GM12878 (cell line): Measurements from ENCODE around the gene TSPAN31. TPM values are rescaled to one million over a fixed set of nuclear protein-coding genes. Genes with fewer than 3 reads are reported as not detected.

Experiments
- ATAC-seq: fragments of 200-7000 bp; cut with Tn5 transposase; 3 replicates; pipeline ENCODE4 v1.9.1; 2020; ENCODE audit warnings: mild to moderate bottlenecking, moderate library complexity
- BruUV-seq: library from RNA; stranded (reverse); fragments of 400-500 nt; replicated peaks from 2 replicates; lab custom pipeline; 2021; lab: Mats Ljungman, UMichigan
- CTCF ChIA-PET: fragments of 300-600 bp; sonication (Branson Sonifier 250); formaldehyde crosslinking; extraction: SDS; loops from one replicate; lab custom pipeline; 2021; ENCODE audit warnings: inconsistent platforms; lab: Yijun Ruan, JAX
- POLR2A ChIA-PET: fragments of 350-600 bp; formaldehyde crosslinking; extraction: SDS; loops from one replicate; lab custom pipeline; 2021; ENCODE audit warnings: inconsistent platforms; lab: Charles Lee
- RAD21 ChIA-PET: fragments of 300-600 bp; sonication (Branson Sonifier 250); formaldehyde crosslinking; loops from one replicate; lab custom pipeline; 2023; ENCODE audit warnings: antibody characterized with exemption; ENCODE audit not compliant: unreplicated experiment; lab: Charles Lee
- SMC1A ChIA-PET: fragments of 300-600 bp; sonication (Branson Sonifier 250); formaldehyde crosslinking; loops from one replicate; lab custom pipeline; 2023; ENCODE audit not compliant: unreplicated experiment, uncharacterized antibody; lab: Charles Lee
- DNase-seq: peaks from one replicate; pipeline ENCODE4 v3.0.0-alpha.2; 2011; ENCODE audit warnings: low read depth, low spot score
- FAIRE-seq: peaks from 3 replicates; lab custom pipeline; 2011; peaks lifted over from hg19 to GRCh38; lab: Jason Lieb, UNC
- H2AFZ ChIP-seq: 2 replicates; pipeline ENCODE4 v1.6.0; 2011; ENCODE audit warnings: low read depth, low read length, control low read depth; ENCODE audit not compliant: control insufficient read depth
- H3K27ac ChIP-seq: 2 replicates; pipeline ENCODE4 v1.5.1; 2011; ENCODE audit warnings: control low read depth; ENCODE audit not compliant: control insufficient read depth, insufficient read depth
- H3K27me3 ChIP-seq, 2 experiments: replicated peaks in 1 of 2; 2 replicates each; pipeline versions ENCODE4 v1.6.0 to v1.6.1; 2011; ENCODE audit warnings: low read length in 1 of 2; ENCODE audit not compliant: control insufficient read depth in 2 of 2, insufficient read depth in 2 of 2
- H3K36me3 ChIP-seq, 2 experiments: 2 replicates each; pipeline ENCODE4 v1.5.1; 2011; ENCODE audit warnings: low read length in 1 of 2; ENCODE audit not compliant: control insufficient read depth in 2 of 2, insufficient read depth in 2 of 2
- H3K4me1 ChIP-seq: 2 replicates; pipeline ENCODE4 v1.6.1; 2011; ENCODE audit warnings: mild to moderate bottlenecking, low read length, moderate library complexity, mixed read lengths; ENCODE audit not compliant: control insufficient read depth, insufficient read depth
- H3K4me2 ChIP-seq: 2 replicates; pipeline ENCODE4 v1.6.0; 2011; ENCODE audit warnings: control low read depth; ENCODE audit not compliant: control insufficient read depth, insufficient read depth
- H3K4me3 ChIP-seq: fragments of 200-600 bp; sonication (generic); 2 replicates; pipeline ENCODE4 v1.5.1; 2016
- H3K79me2 ChIP-seq: 2 replicates; pipeline ENCODE4 v1.6.0; 2011; ENCODE audit warnings: low read length; ENCODE audit not compliant: control insufficient read depth, insufficient read depth
- H3K9ac ChIP-seq: 2 replicates; pipeline ENCODE4 v1.8.0; 2011; ENCODE audit warnings: low read length, control low read depth, mixed read lengths; ENCODE audit not compliant: control insufficient read depth, insufficient read depth
- H3K9me3 ChIP-seq: replicated peaks from 3 replicates; pipeline ENCODE4 v1.5.1; 2011; ENCODE audit warnings: mild to moderate bottlenecking, low read length; ENCODE audit not compliant: control insufficient read depth, insufficient read depth
- H4K20me1 ChIP-seq: 2 replicates; pipeline ENCODE4 v1.6.0; 2011; ENCODE audit not compliant: control insufficient read depth, insufficient read depth
- BACH1 ChIP-seq: fragments of 450-650 bp; IDR thresholded peaks from 2 replicates; pipeline ENCODE4 v1.6.1; 2017; ENCODE audit warnings: mild to moderate bottlenecking, borderline replicate concordance
- BCL3 ChIP-seq: IDR thresholded peaks from 2 replicates; pipeline ENCODE4 v1.6.1; 2011; ENCODE audit warnings: borderline replicate concordance, low read depth, mild to moderate bottlenecking, moderate library complexity, low read length; ENCODE audit not compliant: insufficient read depth, poor library complexity, severe bottlenecking
- E2F4 ChIP-seq: IDR thresholded peaks from 2 replicates; pipeline ENCODE4 v1.6.1; 2012; ENCODE audit warnings: low read depth, low read length, improper control_type of control experiment
- EGR1 ChIP-seq, 2 experiments: IDR thresholded peaks; 1 replicate in 1 of 2; 2 replicates in 1 of 2; pipeline ENCODE4 v1.6.1; 2011 to 2012; ENCODE audit warnings: low read depth in 2 of 2, low read length in 2 of 2, borderline replicate concordance in 1 of 2, mild to moderate bottlenecking in 1 of 2, moderate library complexity in 1 of 2
- HDGF ChIP-seq: fragments of 450-650 bp; IDR thresholded peaks from 2 replicates; pipeline ENCODE4 v1.6.1; 2016; ENCODE audit warnings: antibody characterized with exemption
- NFIC ChIP-seq: IDR thresholded peaks from 2 replicates; pipeline ENCODE4 v1.6.1; 2012; ENCODE audit warnings: low read depth, mild to moderate bottlenecking, inconsistent platforms, low read length, moderate library complexity
- NR2F1 ChIP-seq: fragments of 450-650 bp; conservative IDR thresholded peaks from 2 replicates; pipeline ENCODE4 v1.6.1; 2017; ENCODE audit warnings: mild to moderate bottlenecking
- PAX5 ChIP-seq: IDR thresholded peaks from 2 replicates; pipeline ENCODE4 v1.6.1; 2011; ENCODE audit warnings: low read depth, low read length, borderline replicate concordance
- PML ChIP-seq: IDR thresholded peaks from 2 replicates; pipeline ENCODE4 v1.6.1; 2012; ENCODE audit warnings: low read length, inconsistent platforms
- TARDBP ChIP-seq: IDR thresholded peaks from 2 replicates; pipeline ENCODE4 v1.6.1; 2016; ENCODE audit warnings: borderline replicate concordance
- WGBS: methylation state at CpG from one replicate; pipeline ENCODE4 v1.1.6; 2016; ENCODE audit warnings: low lambda C conversion rate; ENCODE audit not compliant: insufficient replicate concordance, insufficient coverage; ENCODE audit errors: missing lambda C conversion rate; 5-methylcytosine and 5-hydroxymethylcytosine counted together
- in situ Hi-C: fragments of 300-500 bp; cut with MboI; formaldehyde crosslinking; loops from 9 replicates; pipeline ENCODE4 v1.14.3; 2018; ENCODE audit warnings: mixed read lengths
- intact Hi-C: fragments of 100-400 bp; cut with micrococcal nuclease; formaldehyde crosslinking; loops from one replicate; pipeline ENCODE4 v1.14.2; 2022; ENCODE audit not compliant: unreplicated experiment
- polyA plus RNA-seq, 11 experiments: library from polyadenylated mRNA; depleted of rRNA in 4 of 11; unstranded in 6 of 11; stranded (reverse) in 5 of 11; fragments of >200 nt; fragmentation: Nextera tagmentation in 4 of 11; fragmentation: Illumina TruSeq in 1 of 11; extraction: Ambion mirVana in 4 of 11; extraction: Trizol in 1 of 11; gene quantifications; 1 replicate in 1 of 11; 2 replicates in 10 of 11; pipeline versions ENCODE4 v1.2.1 to v1.2.3, GENCODE V29; 2011 to 2016; ENCODE audit warnings: inconsistent platforms in 2 of 11, missing spikeins in 2 of 11, low read depth in 1 of 11
- total RNA-seq, 4 experiments: library from RNA; depleted of rRNA in 3 of 4; stranded (reverse); fragments of >200 nt in 3 of 4; fragmentation: Illumina TruSeq in 1 of 4; extraction: Trizol in 1 of 4; gene quantifications; 2 replicates each; pipeline versions ENCODE4 v1.2.1 to v1.2.3, GENCODE V29; 2013 to 2021

TSPAN31 gene
- total and polyA plus RNA-seq, 10 of the 15 experiments (the other 5 are each of a cell fraction or from before 2014, with no cell fraction given), result 11.8 to 32.2 (median 24.7) TPM

- ATAC-seq (no peak), DNase-seq (no peak), FAIRE-seq (peak; percentile 75)
- Histone ChIP-seq H3K36me3 (peaks cover 0 to 4% of the 10 kb centered on the region in 2 experiments; a peak in 2 of 4 replicates), H3K27me3 (peaks cover 6 to 8% of the 10 kb centered on the region in 2 experiments; a peak in 3 of 4 replicates), H3K79me2 (no peaks in the 10 kb centered on the region), H3K4me3 (peak overlapping the region; percentile 90; the same call in 1 of the 2 replicates), H3K9me3 (no peaks in the 10 kb centered on the region), H3K4me2 (peak overlapping the region; percentile 99; the same call in 1 of the 2 replicates), H3K9ac (no peak overlapping the region), H3K27ac (0 out of 2 replicates have a peak overlapping the region, but pooled peaks have one; percentile 27), H4K20me1 (no peaks in the 10 kb centered on the region), H3K4me1 (peaks cover 11% of the 10 kb centered on the region), H2AFZ (no peak overlapping the region)
- intact Hi-C loops, result no loop called here
- CTCF ChIA-PET, result interaction anchor here (0.5 to 7.3 kb wide), 4 partner anchors 11 to 19 kb away, joined by 3 to 62 read pairs (median 4); partner anchors contain the start of genes CDK4, MARCHF9 and TSFM
- POLR2A ChIA-PET, result interaction anchor here (0.8 kb wide), 1 partner anchor 25 kb away, joined by 3 read pairs; no protein-coding TSS in a partner anchor
- WGBS, result 54% methylated on average over 4 of the region's 4 CpGs
- TF ChIP-seq PAX5 (no peak), PML (no peak), NFIC (no peak)
- SMC1A ChIA-PET, result interaction anchor here (0.7 kb wide), 1 partner anchor 11 kb away, joined by 3 read pairs; no protein-coding TSS in a partner anchor
- in situ Hi-C loops, result no loop called here
- RAD21 ChIA-PET, result no interaction called here
- BruUV-seq, result no TSS peak
Measured at GRCh38 chr12:57770734-57771133, 25.9 kb downstream of the TSPAN31 start.

- TSS peak; percentile 81 for BruUV-seq
- intact Hi-C loops, result no loop called here
- WGBS, result under 1% methylated on average over 16 of the region's 16 CpGs
- no peaks in the 10 kb centered on the region for H3K9me3 ChIP-seq
- peak; percentile 2; the same call in 1 of the 2 replicates for TF ChIP-seq BACH1
- peak; percentile 67 for TF ChIP-seq E2F4
- TF ChIP-seq NR2F1, result 0 out of 2 replicates have a peak, but pooled peaks have one; percentile 5
- TF ChIP-seq EGR1 (IDR thresholded peaks at IDR 0.05; ENCODE audit: borderline replicate concordance in 1 of 2, low read depth in 2 of 2, low read length in 2 of 2), result peak in 1 of 2 experiments; percentile 48; a peak in 1 of 3 replicates
- no peak for TF ChIP-seq HDGF
- no peak for TF ChIP-seq BCL3
- 0 out of 2 replicates have a peak, but pooled peaks have one; percentile 4 for TF ChIP-seq TARDBP
- TF ChIP-seq, all 136 proteins: peak for 5
- POLR2A ChIA-PET, result interaction anchor here (0.8 to 1.9 kb wide), 6 partner anchors 12 to 127 kb away, joined by 3 to 11 read pairs (median 4); partner anchors contain the start of gene TSFM
- Histone ChIP-seq H3K4me3 (peak overlapping the region; percentile 90), H2AFZ (peak overlapping the region; percentile 90), H3K9ac (peak overlapping the region; percentile 83), H3K79me2 (no peaks in the 10 kb centered on the region), H3K36me3 (peaks cover 0 to 4% of the 10 kb centered on the region in 2 experiments; a peak in 2 of 4 replicates), H3K27me3 (peaks cover 0 to 2% of the 10 kb centered on the region in 2 experiments; a peak in 1 of 4 replicates), H3K27ac (peak overlapping the region; percentile 82), H3K4me1 (peaks cover 5% of the 10 kb centered on the region), H4K20me1 (no peaks in the 10 kb centered on the region), H3K4me2 (peak overlapping the region; percentile 99)
- in situ Hi-C loops, result no loop called here
- RAD21 ChIA-PET, result interaction anchor here (1.2 kb wide), 1 partner anchor 15 kb away, joined by 6 read pairs; no protein-coding TSS in a partner anchor
- CTCF ChIA-PET, result interaction anchor here (1.0 to 7.3 kb wide), 6 partner anchors 10 to 16 kb away, joined by 4 to 62 read pairs (median 7); partner anchors contain the start of genes MARCHF9 and TSFM
- ATAC-seq (peak; percentile 83), DNase-seq (peak; percentile 74), FAIRE-seq (peak; percentile 89)
- SMC1A ChIA-PET, result interaction anchor here (0.7 to 0.8 kb wide), 2 partner anchors 10 to 15 kb away, joined by 3 to 4 read pairs; no protein-coding TSS in a partner anchor
Measured at GRCh38 chr12:57771236-57771872, 26.5 kb downstream of the TSPAN31 start.
